ENCODE results near the gene FCN2.

Gene FCN2

GRCh38 chr9:134880484-134881312, at the start of gene FCN2:
TSS of gene FCN2 (plus strand) at chr9:134880810. CDS start at chr9:134880822, 12 bp downstream.
- in situ Hi-C loops (cut with HindIII; ENCODE audit: low sequenced_read_pairs) = no loop called here

GRCh38 chr9:134830926-134831720, 49.5 kb upstream of the FCN2 start:
- in situ Hi-C loops (cut with HindIII; ENCODE audit: low sequenced_read_pairs) = no loop called here

GRCh38 chr9:134832471-134832870, 48.1 kb upstream of the FCN2 start:
- in situ Hi-C loops (cut with HindIII; ENCODE audit: low sequenced_read_pairs) = no loop called here

GRCh38 chr9:134833294-134833880, 47.2 kb upstream of the FCN2 start:
- in situ Hi-C loops (cut with HindIII; ENCODE audit: low sequenced_read_pairs) = no loop called here

GRCh38 chr9:134834217-134834956, 46.2 kb upstream of the FCN2 start:
- in situ Hi-C loops (cut with HindIII; ENCODE audit: low sequenced_read_pairs) = no loop called here

GRCh38 chr9:134834957-134835419, 45.6 kb upstream of the FCN2 start:
- in situ Hi-C loops (cut with HindIII; ENCODE audit: low sequenced_read_pairs) = no loop called here

- in situ Hi-C loops (cut with HindIII; ENCODE audit: low sequenced_read_pairs) = no loop called here
These were observed 45.2 kb upstream of the FCN2 start for GRCh38 chr9:134835448-134835847.

- in situ Hi-C loops (cut with HindIII; ENCODE audit: low sequenced_read_pairs) = no loop called here
These were observed 44.6 kb upstream of the FCN2 start for GRCh38 chr9:134835987-134836386.

- in situ Hi-C loops (cut with HindIII; ENCODE audit: low sequenced_read_pairs) = no loop called here
These were observed 44.1 kb upstream of the FCN2 start for GRCh38 chr9:134836406-134836970.

GRCh38 chr9:134837529-134837928, 43.1 kb upstream of the FCN2 start:
- in situ Hi-C loops (cut with HindIII; ENCODE audit: low sequenced_read_pairs) = no loop called here

GRCh38 chr9:134838651-134839454, 41.8 kb upstream of the FCN2 start:
- in situ Hi-C loops (cut with HindIII; ENCODE audit: low sequenced_read_pairs) = no loop called here

GRCh38 chr9:134839455-134840125, 41.0 kb upstream of the FCN2 start:
- in situ Hi-C loops (cut with HindIII; ENCODE audit: low sequenced_read_pairs) = no loop called here

GRCh38 chr9:134840511-134840910, 40.1 kb upstream of the FCN2 start:
- in situ Hi-C loops (cut with HindIII; ENCODE audit: low sequenced_read_pairs) = no loop called here

GRCh38 chr9:134841180-134841904, 39.3 kb upstream of the FCN2 start:
- in situ Hi-C loops (cut with HindIII; ENCODE audit: low sequenced_read_pairs) = no loop called here

- in situ Hi-C loops (cut with HindIII; ENCODE audit: low sequenced_read_pairs) = no loop called here
These were observed 38.3 kb upstream of the FCN2 start for GRCh38 chr9:134842321-134842720.

- in situ Hi-C loops (cut with HindIII; ENCODE audit: low sequenced_read_pairs) = no loop called here
These were observed 36.9 kb upstream of the FCN2 start for GRCh38 chr9:134843740-134844139.

- in situ Hi-C loops (cut with HindIII; ENCODE audit: low sequenced_read_pairs) = no loop called here
These were observed 35.8 kb upstream of the FCN2 start for GRCh38 chr9:134844821-134845220.

GRCh38 chr9:134846187-134846586, 34.4 kb upstream of the FCN2 start:
- in situ Hi-C loops (cut with HindIII; ENCODE audit: low sequenced_read_pairs) = no loop called here
